DMS79 (cell line): ENCODE measurements around the gene GPR89B.
"Not testable (repeated sequence)": the region's sequence is repeated elsewhere in the genome, so short reads cannot be mapped to it uniquely, and the experiment has no call there.

Experiments
- DNase-seq: peaks from one replicate; lab custom pipeline; 2025; lab: John Stamatoyannopoulos, UW

GPR89B gene

DNA sequence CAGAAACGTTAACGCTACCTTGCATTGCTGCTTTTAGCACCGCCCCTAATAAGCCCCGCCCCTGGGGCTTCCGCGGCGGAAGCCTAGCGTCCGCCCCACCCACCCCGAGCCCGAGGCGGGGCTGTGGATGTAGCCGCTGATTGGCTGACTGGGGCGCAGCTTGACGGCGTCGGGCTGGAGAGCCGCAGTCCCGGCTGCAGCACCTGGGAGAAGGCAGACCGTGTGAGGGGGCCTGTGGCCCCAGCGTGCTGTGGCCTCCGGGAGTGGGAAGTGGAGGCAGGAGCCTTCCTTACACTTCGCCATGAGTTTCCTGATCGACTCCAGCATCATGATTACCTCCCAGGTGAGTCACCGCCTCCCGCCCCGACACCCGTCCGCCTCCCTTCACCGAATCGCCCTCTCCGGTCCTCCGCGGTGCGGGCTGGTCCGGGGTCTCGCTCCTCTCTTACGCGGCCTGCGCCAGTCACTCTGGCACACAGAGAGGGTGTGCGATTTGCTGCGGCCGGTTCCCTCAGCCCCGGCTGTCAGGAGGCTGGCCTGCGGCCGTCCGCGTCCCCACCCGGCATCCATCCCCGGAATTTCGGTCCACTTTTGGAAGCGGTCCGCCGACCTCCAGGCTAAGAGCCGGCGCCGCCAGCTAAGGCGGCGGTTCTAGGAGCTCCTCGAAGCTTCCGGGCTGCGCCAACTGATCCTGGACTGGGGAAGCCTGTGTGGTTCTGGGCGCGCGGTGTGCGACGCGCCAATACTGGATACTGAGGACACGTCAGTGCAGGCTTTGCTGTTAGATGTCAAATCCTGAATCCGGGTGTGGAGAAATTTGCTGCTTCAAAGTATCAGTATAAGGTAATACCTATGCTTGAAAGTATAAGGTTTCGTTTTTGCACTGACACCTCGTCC lies at the start of gene GPR89B:
Gene GPR89B (plus strand): TSS at position 185 of the 897 bp plus-strand sequence. CDS start 117 bp downstream, at position 302.
- peak; percentile 65 for DNase-seq

DNA sequence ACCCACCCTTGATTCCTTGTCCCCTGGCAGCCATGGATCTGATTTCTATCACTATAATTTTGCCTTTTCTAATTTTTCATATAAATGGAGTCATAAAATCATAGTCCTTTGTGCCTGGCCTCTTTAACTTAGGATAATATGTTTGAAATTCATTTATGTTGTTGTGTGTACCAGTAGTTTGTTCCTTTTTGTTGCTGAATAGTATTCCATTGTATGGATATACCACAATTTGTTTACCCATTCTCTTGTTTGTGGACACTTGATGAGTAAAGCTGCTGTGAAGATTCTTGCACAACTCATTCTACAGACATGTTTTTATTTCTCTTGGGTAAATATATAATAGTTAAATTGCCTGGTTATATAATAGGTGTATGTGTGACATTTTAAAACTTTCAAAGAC lies 48.3 kb upstream of the GPR89B start:
- DNase-seq = no peak

DNA sequence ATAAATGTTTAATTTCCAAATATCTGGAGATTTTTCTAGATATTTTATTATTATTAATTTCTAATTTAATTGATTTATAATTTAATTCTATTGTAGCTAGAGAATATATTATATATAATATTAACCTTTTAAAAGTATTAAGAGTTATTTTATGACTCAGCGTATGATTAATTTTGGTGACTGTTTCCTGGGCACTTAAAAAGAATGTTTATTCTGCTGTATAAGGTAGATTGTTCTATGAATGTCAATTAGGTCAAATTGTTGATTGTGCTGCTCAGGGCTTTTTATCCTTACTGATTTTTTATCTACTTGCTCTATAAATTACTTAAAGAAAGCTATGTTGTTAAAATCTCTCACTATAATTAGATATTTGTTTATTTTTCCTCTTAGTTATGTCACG lies 45.7 kb upstream of the GPR89B start:
- no peak for DNase-seq

DNA sequence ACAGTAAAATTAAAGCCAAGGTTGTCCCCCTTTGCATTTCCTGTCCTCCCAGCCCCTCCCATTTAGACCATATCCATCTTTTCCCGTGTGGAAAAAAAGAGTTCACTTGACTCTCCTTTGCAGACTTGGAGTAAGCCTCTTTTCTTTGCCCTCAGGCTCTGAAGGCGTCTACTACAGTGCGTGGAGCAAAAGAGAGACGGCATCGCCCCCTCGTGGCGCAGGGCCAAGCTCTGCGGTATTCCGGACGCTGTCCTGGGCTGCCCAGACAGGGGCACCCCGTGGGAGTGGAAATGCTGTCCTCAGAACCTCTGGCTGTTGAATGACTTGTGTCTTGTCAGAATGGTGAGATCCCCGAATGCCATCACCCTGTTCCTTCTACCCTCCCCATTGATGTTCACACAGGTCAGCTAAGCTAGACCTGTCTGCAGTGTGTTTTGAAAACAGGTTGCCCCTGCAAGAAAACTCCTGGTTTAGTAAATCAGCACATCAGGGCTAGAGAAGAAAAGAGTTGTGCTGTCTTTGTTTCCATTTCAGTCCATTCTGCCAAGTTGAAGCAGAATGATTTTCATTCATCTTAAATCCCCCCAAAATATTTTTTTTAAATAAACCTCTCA lies 37.9 kb upstream of the GPR89B start:
- DNase-seq = peak; percentile 6

DNA sequence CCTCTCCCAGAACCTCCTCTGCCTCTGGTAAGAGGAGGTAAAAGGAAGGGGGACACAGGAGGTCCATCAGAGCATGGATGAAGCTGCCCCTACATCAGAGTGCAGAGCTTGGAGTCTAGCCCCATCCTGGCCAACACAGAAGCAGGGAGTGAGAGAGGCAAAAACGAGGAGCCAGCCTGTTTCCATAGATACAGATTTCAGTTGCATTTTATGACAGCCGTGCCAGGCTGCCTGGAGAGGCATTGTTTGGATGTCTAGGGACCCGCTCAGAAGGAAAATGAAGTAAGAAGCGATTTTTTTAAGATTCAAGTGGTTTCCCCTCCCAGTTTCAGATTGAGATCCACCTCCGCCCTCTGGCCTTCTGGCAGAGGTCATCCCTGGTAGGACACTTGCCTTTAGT lies 37.1 kb upstream of the GPR89B start:
- no peak for DNase-seq

DNA sequence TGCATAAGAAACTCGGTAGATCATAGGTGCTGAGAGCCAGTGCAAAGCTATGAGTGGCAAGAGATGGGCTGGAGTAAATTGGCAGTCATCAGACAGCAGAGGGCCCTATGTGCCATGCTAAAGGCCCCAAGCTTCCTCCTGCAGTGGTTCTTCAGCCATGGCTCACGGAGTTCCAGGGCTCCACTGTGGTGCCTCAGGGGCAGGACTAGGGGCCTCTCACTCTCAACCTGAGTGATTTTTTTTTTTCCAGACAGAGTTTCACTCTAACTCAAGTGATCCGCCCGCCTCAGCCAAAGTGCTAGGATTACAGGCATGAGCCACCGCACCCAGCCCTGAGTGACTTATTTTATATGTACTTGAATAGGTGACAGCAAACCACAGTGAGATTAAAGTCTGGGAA lies 36.0 kb upstream of the GPR89B start:
- DNase-seq = no peak

DNA sequence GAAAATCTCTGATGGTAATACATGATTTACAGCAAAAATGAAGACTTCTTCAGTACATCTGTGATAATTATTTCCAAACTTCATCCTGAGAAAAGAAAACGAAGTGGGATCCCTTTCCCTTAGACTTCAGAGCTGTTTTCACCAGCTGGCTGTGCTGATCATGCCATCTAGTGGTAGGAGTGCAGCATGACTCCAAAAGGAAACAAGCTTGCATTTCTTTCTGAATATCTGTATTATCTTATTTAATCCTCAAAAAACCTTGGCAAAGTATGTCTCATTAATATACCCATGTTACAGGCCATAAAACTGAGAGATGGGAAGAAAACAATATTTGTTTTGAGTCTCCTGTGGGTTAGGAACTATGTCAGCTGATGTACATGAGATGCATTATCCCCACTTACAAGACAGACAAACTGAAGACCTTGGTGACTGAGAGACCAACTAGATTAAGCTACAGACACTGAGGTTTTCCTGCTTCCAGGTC lies 35.4 kb upstream of the GPR89B start:
- peak; percentile 21 for DNase-seq

DNA sequence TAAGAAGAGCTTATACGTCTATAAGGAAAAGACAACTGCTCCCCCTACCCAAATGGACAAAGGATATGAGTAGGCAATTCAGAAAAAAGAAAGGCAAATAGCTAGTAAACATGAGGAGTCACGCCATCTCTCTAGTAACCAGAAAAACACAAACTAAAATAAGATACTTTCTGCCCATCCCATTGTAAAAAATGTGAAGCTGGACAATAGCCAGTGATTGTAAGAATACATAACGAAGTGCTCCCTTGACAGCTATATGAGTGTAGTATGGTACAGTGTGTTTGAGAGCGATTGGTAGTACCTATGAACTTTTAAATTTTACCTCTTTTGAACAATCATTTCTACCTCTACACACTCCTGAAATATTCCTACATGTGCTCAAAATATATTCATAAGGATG lies 33.1 kb upstream of the GPR89B start:
- DNase-seq = no peak

DNA sequence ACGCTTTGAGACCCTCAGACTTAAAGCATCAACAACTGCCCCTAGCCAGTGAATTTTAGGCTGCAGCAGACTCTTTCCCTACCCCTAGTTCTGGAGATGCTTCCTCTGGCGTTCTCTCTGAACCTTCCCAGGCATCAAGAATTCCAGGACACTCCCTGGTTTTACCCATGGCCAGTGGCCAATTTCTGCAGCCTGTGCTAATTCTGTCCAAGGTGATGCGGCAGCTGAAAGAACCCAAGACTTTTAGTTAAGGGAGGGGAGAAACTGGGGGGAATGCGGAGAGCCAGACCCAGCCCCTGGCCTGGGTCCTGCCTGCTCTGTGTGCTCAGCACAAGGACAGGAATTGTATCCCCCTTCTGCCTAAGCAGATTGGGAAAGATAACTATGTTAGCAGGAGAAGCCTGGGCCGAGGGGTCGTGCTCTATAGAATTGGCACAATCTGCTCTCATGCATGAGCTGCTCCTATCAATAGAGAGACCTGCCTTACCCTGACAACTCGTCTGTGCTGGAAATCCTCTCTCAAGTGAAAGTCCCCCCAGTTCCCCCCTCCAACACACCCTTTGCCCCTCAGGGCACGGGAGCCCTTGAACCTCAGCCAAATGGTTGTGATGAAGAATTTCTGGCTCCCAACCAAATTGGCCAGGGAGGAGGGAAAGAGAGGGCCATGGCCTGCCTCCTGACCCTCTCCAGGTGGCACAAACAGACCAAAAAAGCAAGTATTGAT lies 31.0 kb upstream of the GPR89B start:
- DNase-seq = peak; percentile 7

DNA sequence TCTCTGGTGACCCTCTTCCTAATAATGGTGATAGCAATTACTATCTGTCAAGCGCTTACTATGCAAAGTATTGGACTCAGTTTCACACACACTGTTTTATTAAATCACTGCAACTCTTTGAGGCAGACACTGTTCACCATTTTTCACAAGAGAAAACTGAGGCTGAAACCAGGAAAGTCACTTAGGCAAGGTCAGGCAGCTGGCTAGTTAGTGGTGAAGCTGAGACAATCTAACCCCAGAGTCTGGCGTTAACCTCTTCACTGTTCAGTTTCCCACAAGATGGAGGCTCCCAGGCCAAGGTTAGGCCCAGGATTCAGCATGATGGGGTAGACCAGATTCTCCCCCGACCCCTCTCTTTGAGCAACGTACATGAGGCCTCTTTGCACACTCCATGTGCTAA lies 30.4 kb upstream of the GPR89B start:
- no peak for DNase-seq

DNA sequence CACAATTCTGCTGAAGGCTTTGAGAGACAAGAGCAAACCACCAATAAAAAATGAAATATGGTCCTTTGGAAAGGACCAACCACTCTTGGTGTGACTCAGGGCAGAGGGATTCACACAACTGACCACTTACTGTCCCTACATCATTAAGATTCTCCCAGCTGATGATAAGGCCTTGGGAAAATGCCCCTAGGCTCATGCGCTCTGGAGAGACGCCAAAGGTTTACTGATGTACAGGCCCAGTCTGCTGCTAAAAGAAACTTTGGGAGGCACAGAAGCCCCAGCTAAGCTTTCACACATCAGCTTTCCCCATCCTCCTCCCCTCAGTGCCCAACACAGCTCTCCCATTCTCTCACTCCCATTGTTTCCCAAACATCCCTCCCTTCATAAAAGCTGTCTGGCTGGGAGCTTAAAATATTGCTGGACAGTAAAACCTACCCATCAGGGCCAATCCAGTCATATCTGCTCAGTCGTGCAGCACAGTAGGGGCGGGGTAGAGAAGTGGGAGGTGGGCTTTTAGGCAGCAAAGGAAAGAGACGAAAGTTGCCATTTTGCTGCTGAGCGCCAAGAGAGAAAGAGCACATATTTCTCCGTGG lies 25.9 kb upstream of the GPR89B start, which contains the start of gene GJA8:
Gene GJA8 (plus strand): TSS at position 543 of the 593 bp plus-strand sequence. CDS start 5,161 bp downstream, outside the sequence.
- DNase-seq = no peak

DNA sequence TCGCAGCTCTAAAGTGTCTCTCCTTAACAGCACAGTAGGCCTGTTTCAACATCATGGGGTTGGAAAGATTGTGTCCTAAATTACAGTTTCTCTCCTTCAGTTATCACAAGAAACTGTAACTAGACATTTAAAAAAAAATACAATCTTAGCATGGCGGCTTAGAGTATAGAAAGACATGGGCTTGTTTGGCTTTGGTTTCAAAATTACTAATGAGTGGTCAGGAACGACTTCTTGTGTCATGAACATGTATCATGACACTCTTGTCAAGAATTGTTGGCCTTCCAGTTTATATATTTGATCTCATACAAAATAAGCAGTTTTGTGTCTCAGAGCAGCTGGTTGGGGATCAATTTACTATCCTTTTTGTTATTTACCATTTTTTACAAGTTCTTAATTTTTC lies 23.5 kb upstream of the GPR89B start:
- no peak for DNase-seq

DNA sequence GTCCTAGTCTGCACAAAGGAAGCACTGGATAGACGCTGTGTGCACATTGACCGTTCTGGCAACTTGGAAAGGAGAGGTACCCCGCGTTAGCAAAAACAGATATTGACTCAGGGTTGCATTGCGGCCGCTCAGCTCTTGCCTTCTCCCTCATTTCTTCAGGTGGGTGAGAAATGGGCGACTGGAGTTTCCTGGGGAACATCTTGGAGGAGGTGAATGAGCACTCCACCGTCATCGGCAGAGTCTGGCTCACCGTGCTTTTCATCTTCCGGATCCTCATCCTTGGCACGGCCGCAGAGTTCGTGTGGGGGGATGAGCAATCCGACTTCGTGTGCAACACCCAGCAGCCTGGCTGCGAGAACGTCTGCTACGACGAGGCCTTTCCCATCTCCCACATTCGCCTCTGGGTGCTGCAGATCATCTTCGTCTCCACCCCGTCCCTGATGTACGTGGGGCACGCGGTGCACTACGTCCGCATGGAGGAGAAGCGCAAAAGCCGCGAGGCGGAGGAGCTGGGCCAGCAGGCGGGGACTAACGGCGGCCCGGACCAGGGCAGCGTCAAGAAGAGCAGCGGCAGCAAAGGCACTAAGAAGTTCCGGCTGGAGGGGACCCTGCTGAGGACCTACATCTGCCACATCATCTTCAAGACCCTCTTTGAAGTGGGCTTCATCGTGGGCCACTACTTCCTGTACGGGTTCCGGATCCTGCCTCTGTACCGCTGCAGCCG lies 20.3 kb upstream of the GPR89B start:
- DNase-seq = no peak

DNA sequence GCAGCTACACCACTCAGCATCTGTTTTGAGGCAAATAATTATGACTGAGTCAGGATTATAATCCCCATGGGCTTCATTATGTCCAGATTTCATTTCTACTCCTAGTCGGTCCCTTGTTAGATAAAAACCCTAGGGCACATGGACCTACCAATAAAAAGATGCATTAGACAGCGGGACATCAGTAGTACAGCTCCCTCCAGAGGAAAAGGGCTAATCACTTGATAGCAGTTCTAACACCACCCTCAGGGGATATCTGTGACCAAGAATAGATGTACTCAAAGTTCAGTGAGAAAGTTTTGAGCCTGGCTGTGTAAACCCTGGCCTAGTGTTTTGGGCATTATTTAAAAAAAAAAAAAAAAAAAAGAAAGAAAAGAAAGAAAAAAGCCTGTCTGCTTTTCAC lies 15.7 kb upstream of the GPR89B start:
- no peak for DNase-seq

DNA sequence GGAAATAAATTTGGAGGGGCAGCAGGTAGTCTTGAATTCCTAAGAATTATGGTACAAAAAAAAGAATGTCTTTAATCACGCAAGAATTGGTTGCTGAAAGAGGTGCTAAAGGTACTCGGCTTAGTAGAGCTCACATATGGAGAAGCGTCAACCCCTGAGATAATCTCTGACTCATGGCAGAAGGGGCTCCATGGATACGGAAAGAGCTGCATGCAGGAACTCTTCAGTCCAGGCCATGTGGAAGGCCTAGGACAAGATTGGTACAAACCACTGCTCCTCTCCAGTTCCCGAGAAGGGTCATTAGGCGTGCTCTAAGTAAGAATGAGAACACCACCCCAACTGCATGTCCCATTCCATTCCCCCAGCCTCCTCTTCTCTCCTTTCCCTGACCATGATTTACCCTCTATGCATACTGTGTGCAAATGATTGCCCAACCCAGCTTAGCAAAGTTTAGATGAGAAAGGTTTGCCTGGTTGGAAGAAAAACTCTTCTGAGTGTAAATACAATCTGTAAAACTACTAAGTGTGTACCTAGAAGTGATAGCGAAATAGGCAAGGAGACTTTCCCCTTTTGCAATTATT lies 14.8 kb upstream of the GPR89B start:
- no peak for DNase-seq

DNA sequence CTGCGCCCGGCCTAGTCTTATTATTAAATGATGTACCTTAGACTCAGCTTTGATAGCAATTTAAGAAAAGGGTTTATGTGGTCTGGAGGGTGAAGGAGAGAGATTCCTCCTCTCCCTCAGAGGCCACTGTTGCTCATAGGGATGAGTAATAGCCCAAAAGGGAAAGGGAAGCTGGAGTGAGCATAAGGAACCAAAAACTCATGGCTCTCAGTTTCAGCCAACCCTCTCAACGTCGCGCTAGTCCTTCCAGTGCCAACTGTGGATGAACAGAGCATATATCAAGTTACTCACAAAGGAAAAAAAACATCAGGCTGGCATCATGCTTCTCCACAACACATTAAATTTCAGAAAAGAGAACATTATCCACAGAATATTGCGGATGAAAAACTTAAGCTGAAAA lies 8.3 kb upstream of the GPR89B start:
- no peak for DNase-seq

DNA sequence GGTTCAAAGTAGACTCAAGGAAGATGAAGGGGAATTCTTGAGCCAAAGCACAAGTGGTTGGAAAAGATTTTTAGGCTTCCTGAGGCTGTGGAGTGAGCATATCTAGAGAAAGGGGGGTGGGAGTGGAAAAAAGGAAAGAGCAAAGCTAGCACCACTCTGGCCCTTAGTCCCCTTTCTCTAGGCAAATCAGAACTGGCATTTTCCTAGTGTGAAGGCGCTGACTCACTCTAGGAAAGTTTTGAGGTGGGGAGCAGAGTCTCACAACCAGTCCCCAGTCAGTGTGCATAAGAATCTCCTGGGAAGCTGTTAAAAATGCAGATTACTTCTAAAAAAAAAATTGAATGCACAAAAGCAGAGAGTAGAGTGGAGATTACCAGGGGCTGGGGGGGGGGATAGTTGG lies 3.4 kb upstream of the GPR89B start:
- no peak for DNase-seq

DNA sequence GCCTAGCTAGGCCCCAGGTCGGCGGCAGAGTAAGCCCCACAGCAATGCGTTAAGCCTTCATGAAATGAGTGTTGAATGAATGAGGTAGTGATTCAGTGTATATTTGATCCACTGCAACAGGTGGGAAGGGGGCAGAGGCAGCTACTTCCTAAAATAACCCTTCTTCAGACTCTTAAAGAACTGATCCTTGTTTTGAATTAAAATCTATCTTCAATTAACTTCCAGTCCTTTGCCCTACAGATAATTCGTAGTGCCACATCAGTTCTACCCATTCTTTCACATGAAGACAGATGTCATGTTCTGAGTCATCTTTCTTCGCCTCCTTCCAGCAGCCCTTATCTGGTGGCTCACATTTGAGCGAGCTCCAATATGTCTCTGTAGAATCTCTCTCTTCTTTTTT lies 1.0 kb upstream of the GPR89B start:
- not testable (repeated sequence) for DNase-seq

DNA sequence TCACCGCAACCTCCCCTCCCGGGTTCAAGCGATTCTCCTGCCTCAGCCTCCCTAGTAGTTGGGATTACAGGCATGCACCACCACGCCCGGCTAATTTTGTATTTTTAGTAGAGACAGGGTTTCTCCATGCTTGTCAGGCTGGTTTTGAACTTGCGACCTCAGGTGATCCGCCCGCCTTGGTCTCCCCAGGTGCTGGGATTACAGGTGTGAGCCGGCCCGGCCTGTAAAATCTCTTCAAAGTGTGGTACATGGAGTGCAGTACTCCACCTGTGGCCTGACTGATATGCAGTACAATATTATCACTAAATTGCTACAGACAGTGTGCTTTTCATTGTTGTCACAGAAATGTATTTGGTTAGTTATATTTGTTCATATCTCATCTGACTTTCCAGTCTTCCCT lies 531 bp upstream of the GPR89B start:
- DNase-seq = not testable (repeated sequence)

DNA sequence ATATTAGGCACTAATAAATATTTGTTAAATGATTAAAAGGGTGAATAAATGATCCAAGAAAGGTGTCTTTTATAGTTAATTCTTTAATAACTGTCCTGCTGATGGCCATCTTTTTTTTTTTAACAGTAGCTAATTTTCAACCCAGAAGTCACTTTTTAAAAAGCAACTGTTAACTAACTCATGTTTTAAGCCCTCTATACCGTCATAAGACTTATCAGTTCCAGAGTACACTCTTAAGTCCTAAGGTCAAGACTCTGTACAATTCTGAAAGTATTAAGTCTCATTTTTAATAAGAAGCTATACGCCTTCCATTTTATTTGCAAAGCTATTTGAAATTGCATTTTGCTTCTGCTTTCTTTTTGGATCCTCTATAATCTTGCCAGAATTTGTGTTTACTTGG lies 2.9 kb downstream of the GPR89B start:
- DNase-seq = not testable (repeated sequence)

DNA sequence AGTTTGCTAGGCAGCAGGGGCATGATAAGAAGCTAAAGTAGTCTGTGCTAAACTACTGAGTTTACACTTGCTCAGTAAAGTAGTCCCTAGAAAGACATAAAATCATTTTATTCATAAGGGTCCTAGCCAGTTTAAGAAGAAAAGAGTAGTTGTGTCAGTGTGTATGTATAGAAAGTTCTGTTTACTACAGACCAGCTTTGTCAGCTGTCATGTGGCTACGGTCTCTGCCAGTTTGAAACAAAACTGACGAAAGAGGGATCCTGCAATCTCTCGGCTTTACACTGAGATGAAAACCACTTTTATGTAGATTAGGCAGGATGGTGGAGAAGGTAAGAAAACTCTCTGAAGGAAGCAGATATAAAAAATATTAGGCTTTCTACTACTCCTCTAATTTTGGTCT lies 7.1 kb downstream of the GPR89B start:
- DNase-seq = not testable (repeated sequence)
